CD8-positive, alpha-beta memory T cell (primary cell): Measurements from ENCODE around the gene CLEC2L. TPM values are rescaled to one million over a fixed set of nuclear protein-coding genes. Genes with fewer than 3 reads are reported as not detected.

Source experiments
- CTCF ChIA-PET: fragments of 350-600 bp; sonication (Branson Sonifier 250); formaldehyde crosslinking; loops from one replicate; lab custom pipeline; 2021; ENCODE audit warnings: antibody characterized with exemption; lab: Charles Lee
- POLR2A ChIA-PET: fragments of 350-600 bp; sonication (Branson Sonifier 250); formaldehyde crosslinking; loops from one replicate; lab custom pipeline; 2021; ENCODE audit warnings: antibody characterized with exemption; lab: Charles Lee
- DNase-seq, 5 donors: peaks; one replicate each; pipeline versions ENCODE4 v3.0.0 to v3.0.0-alpha.2; 2020 to 2022; ENCODE audit warnings: mixed read lengths in 1 of 5
- H3K27ac ChIP-seq: one replicate; pipeline ENCODE4 v1.7.0; 2013; ENCODE audit warnings: low read depth, mild to moderate bottlenecking, low read length, moderate library complexity
- H3K27me3 ChIP-seq: 2 replicates; pipeline ENCODE4 v1.7.0; 2013; ENCODE audit warnings: low read length, mild to moderate bottlenecking; ENCODE audit not compliant: insufficient read depth, poor library complexity, severe bottlenecking
- H3K36me3 ChIP-seq: 2 replicates; pipeline ENCODE4 v1.7.0; 2013; ENCODE audit warnings: mild to moderate bottlenecking, low read length, moderate library complexity; ENCODE audit not compliant: insufficient read depth
- H3K4me1 ChIP-seq: 2 replicates; pipeline ENCODE4 v1.7.0; 2013; ENCODE audit warnings: mild to moderate bottlenecking, low read length, moderate library complexity; ENCODE audit not compliant: insufficient read depth
- H3K4me3 ChIP-seq: 2 replicates; pipeline ENCODE4 v1.7.0; 2013; ENCODE audit warnings: mild to moderate bottlenecking, low read length
- H3K9me3 ChIP-seq: 2 replicates; pipeline ENCODE4 v1.7.0; 2013; ENCODE audit warnings: mild to moderate bottlenecking, low read length
- H3K27ac Mint-ChIP-seq, 8 donors: one replicate each; pipeline ENCODE4 v1.8.0; 2020 to 2021; ENCODE audit warnings: mixed read lengths in 8 of 8, mild to moderate bottlenecking in 6 of 8, inconsistent platforms in 3 of 8, moderate library complexity in 3 of 8
- H3K27me3 Mint-ChIP-seq, 2 donors: one replicate each; pipeline ENCODE4 v1.8.0; 2020 to 2021; ENCODE audit warnings: mixed read lengths in 2 of 2, mild to moderate bottlenecking in 1 of 2, moderate library complexity in 1 of 2
- H3K36me3 Mint-ChIP-seq, 3 donors: one replicate each; pipeline ENCODE4 v1.8.0; 2020 to 2021; ENCODE audit warnings: mixed read lengths in 3 of 3, inconsistent platforms in 1 of 3, mild to moderate bottlenecking in 1 of 3
- H3K4me1 Mint-ChIP-seq, 3 donors: one replicate each; pipeline ENCODE4 v1.8.0; 2020 to 2021; ENCODE audit warnings: mixed read lengths in 3 of 3, inconsistent platforms in 1 of 3, mild to moderate bottlenecking in 1 of 3
- H3K4me3 Mint-ChIP-seq, 7 donors: one replicate each; pipeline ENCODE4 v1.8.0; 2020 to 2021; ENCODE audit warnings: mixed read lengths in 7 of 7, mild to moderate bottlenecking in 6 of 7, moderate library complexity in 4 of 7, inconsistent platforms in 2 of 7
- H3K9me3 Mint-ChIP-seq, 5 donors: one replicate each; pipeline ENCODE4 v1.8.0; 2020 to 2022; ENCODE audit warnings: mixed read lengths in 5 of 5, mild to moderate bottlenecking in 3 of 5, moderate library complexity in 2 of 5, inconsistent platforms in 1 of 5
- polyA plus RNA-seq: library from polyadenylated mRNA; unstranded; fragments of 300-500 nt; fragmentation: Illumina TruSeq; gene quantifications from one replicate; pipeline ENCODE4 v1.2.3, GENCODE V29; 2021
- total RNA-seq, 2 experiments: library from RNA; stranded (reverse); gene quantifications; one replicate each; pipeline ENCODE4 v1.2.3, GENCODE V29; 2021

CLEC2L gene
- total and polyA plus RNA-seq, 3 experiments from 2014 or later: not detected

GRCh38 chr7:139585042-139585441 is 61.6 kb downstream of the CLEC2L start:
- Histone ChIP-seq H3K4me3 (no peak overlapping the region), H3K36me3 (peaks cover 18% of the 10 kb centered on the region), H3K27ac (no peak overlapping the region), H3K27me3 (no peaks in the 10 kb centered on the region), H3K9me3 (no peaks in the 10 kb centered on the region), H3K4me1 (no peaks in the 10 kb centered on the region)
- Mint-ChIP-seq H3K4me3 (no peak overlapping the region), H3K27ac (no peak overlapping the region), H3K36me3 (peaks cover 8 to 79% (median 11%) of the 10 kb centered on the region in 3 donors), H3K27me3 (no peaks in the 10 kb centered on the region), H3K4me1 (peaks cover 3 to 6% (median 5%) of the 10 kb centered on the region in 3 donors), H3K9me3 (no peaks in the 10 kb centered on the region)
- DNase-seq: no peak
- POLR2A ChIA-PET: no interaction called here
- CTCF ChIA-PET: interaction anchor here (1.0 to 1.5 kb wide), 2 partner anchors 19 to 76 kb away, joined by 3 read pairs; no protein-coding TSS in a partner anchor

- Histone ChIP-seq H3K27ac (no peak overlapping the region), H3K9me3 (no peaks in the 10 kb centered on the region), H3K36me3 (peaks cover 17% of the 10 kb centered on the region), H3K4me1 (no peaks in the 10 kb centered on the region), H3K4me3 (no peak overlapping the region), H3K27me3 (no peaks in the 10 kb centered on the region)
- Mint-ChIP-seq H3K9me3 (no peaks in the 10 kb centered on the region), H3K27me3 (no peaks in the 10 kb centered on the region), H3K4me3 (no peak overlapping the region), H3K36me3 (peaks cover 10 to 75% (median 11%) of the 10 kb centered on the region in 3 donors), H3K27ac (no peak overlapping the region), H3K4me1 (peaks cover 3 to 6% (median 5%) of the 10 kb centered on the region in 3 donors)
- ChIA-PET POLR2A (no interaction called here), CTCF (no interaction called here)
- no peak for DNase-seq
Measured at GRCh38 chr7:139586286-139586685, 62.8 kb downstream of the CLEC2L start.

- H3K4me3 Mint-ChIP-seq: no peak overlapping the region
- no peak for DNase-seq
- Histone ChIP-seq H3K27ac (no peak overlapping the region), H3K9me3 (no peaks in the 10 kb centered on the region), H3K27me3 (no peaks in the 10 kb centered on the region), H3K36me3 (peaks cover 20% of the 10 kb centered on the region), H3K4me1 (no peaks in the 10 kb centered on the region), H3K4me3 (no peak overlapping the region)
- no peaks in the 10 kb centered on the region for H3K27me3 Mint-ChIP-seq
- ChIA-PET CTCF (interaction anchor here (2.9 kb wide), 1 partner anchor 18 kb away, joined by 6 read pairs; no protein-coding TSS in a partner anchor), POLR2A (no interaction called here)
- no peak overlapping the region for H3K27ac Mint-ChIP-seq
- peaks cover 3 to 6% (median 5%) of the 10 kb centered on the region in 3 donors for H3K4me1 Mint-ChIP-seq
- peaks cover 11 to 75% (median 13%) of the 10 kb centered on the region in 3 donors for H3K36me3 Mint-ChIP-seq
- no peaks in the 10 kb centered on the region for H3K9me3 Mint-ChIP-seq
Measured at GRCh38 chr7:139587535-139587934, 64.0 kb downstream of the CLEC2L start.

GRCh38 chr7:139588632-139589031 is 65.1 kb downstream of the CLEC2L start:
- Histone ChIP-seq H3K36me3 (peaks cover 21% of the 10 kb centered on the region), H3K4me1 (no peaks in the 10 kb centered on the region), H3K4me3 (no peak overlapping the region), H3K27me3 (no peaks in the 10 kb centered on the region), H3K9me3 (no peaks in the 10 kb centered on the region), H3K27ac (no peak overlapping the region)
- Mint-ChIP-seq H3K4me1 (peaks cover 0 to 3% (median 0%) of the 10 kb centered on the region in 3 donors), H3K27me3 (no peaks in the 10 kb centered on the region), H3K4me3 (no peak overlapping the region), H3K36me3 (peaks cover 11 to 74% (median 16%) of the 10 kb centered on the region in 3 donors), H3K27ac (peak overlapping the region in 1 of 8 donors; percentile 50), H3K9me3 (no peaks in the 10 kb centered on the region)
- DNase-seq: no peak
- ChIA-PET POLR2A (no interaction called here), CTCF (interaction anchor here (1.0 to 2.9 kb wide), 2 partner anchors 17 to 158 kb away, joined by 3 to 6 read pairs; no protein-coding TSS in a partner anchor)

GRCh38 chr7:139589474-139589873 is 66.0 kb downstream of the CLEC2L start:
- CTCF ChIA-PET: interaction anchor here (0.9 to 2.9 kb wide), 3 partner anchors 16 to 158 kb away, joined by 3 to 6 read pairs (median 3); no protein-coding TSS in a partner anchor
- H3K4me3 ChIP-seq: no peak overlapping the region
- no peaks in the 10 kb centered on the region for H3K9me3 ChIP-seq
- no peaks in the 10 kb centered on the region for H3K27me3 ChIP-seq
- no peak for DNase-seq
- peak overlapping the region in 1 of 8 donors; percentile 34 for H3K27ac Mint-ChIP-seq
- no peaks in the 10 kb centered on the region for H3K27me3 Mint-ChIP-seq
- no peaks in the 10 kb centered on the region for H3K4me1 Mint-ChIP-seq
- peaks cover 23% of the 10 kb centered on the region for H3K36me3 ChIP-seq
- H3K27ac ChIP-seq: no peak overlapping the region
- POLR2A ChIA-PET: interaction anchor here (0.7 kb wide), 1 partner anchor 38 kb away, joined by 3 read pairs; no protein-coding TSS in a partner anchor
- no peak overlapping the region for H3K4me3 Mint-ChIP-seq
- peaks cover 16 to 76% (median 22%) of the 10 kb centered on the region in 3 donors for H3K36me3 Mint-ChIP-seq
- H3K9me3 Mint-ChIP-seq: no peaks in the 10 kb centered on the region
- H3K4me1 ChIP-seq: no peaks in the 10 kb centered on the region

GRCh38 chr7:139591550-139592195 is 68.2 kb downstream of the CLEC2L start:
- Mint-ChIP-seq H3K4me3 (no peak overlapping the region), H3K27ac (no peak overlapping the region), H3K27me3 (no peaks in the 10 kb centered on the region), H3K9me3 (no peaks in the 10 kb centered on the region), H3K36me3 (peaks cover 14 to 81% (median 23%) of the 10 kb centered on the region in 3 donors), H3K4me1 (no peaks in the 10 kb centered on the region)
- H3K4me3 ChIP-seq: no peak overlapping the region
- no peaks in the 10 kb centered on the region for H3K27me3 ChIP-seq
- no peaks in the 10 kb centered on the region for H3K9me3 ChIP-seq
- no peaks in the 10 kb centered on the region for H3K4me1 ChIP-seq
- DNase-seq: no peak
- H3K27ac ChIP-seq: no peak overlapping the region
- H3K36me3 ChIP-seq: peaks cover 29% of the 10 kb centered on the region
- CTCF ChIA-PET: no interaction called here
- POLR2A ChIA-PET: no interaction called here

- no peak overlapping the region for H3K27ac Mint-ChIP-seq
- H3K27me3 Mint-ChIP-seq: no peaks in the 10 kb centered on the region
- H3K4me3 ChIP-seq: no peak overlapping the region
- ChIA-PET POLR2A (no interaction called here), CTCF (interaction anchor here (1.3 kb wide), 1 partner anchor 9 kb away, joined by 5 read pairs; no protein-coding TSS in a partner anchor)
- H3K4me1 Mint-ChIP-seq: no peaks in the 10 kb centered on the region
- H3K36me3 ChIP-seq: peaks cover 35% of the 10 kb centered on the region
- no peaks in the 10 kb centered on the region for H3K4me1 ChIP-seq
- H3K9me3 Mint-ChIP-seq: no peaks in the 10 kb centered on the region
- H3K27ac ChIP-seq: no peak overlapping the region
- H3K27me3 ChIP-seq: no peaks in the 10 kb centered on the region
- DNase-seq: no peak
- peaks cover 11 to 84% (median 23%) of the 10 kb centered on the region in 3 donors for H3K36me3 Mint-ChIP-seq
- H3K4me3 Mint-ChIP-seq: no peak overlapping the region
- no peaks in the 10 kb centered on the region for H3K9me3 ChIP-seq
Measured at GRCh38 chr7:139592801-139593461, 69.4 kb downstream of the CLEC2L start.

GRCh38 chr7:139594090-139594489 is 70.6 kb downstream of the CLEC2L start:
- Mint-ChIP-seq H3K4me3 (no peak overlapping the region), H3K27me3 (no peaks in the 10 kb centered on the region), H3K4me1 (no peaks in the 10 kb centered on the region), H3K27ac (no peak overlapping the region), H3K9me3 (no peaks in the 10 kb centered on the region), H3K36me3 (peaks cover 12 to 87% (median 24%) of the 10 kb centered on the region in 3 donors)
- Histone ChIP-seq H3K27me3 (no peaks in the 10 kb centered on the region), H3K4me3 (no peak overlapping the region), H3K4me1 (no peaks in the 10 kb centered on the region), H3K9me3 (no peaks in the 10 kb centered on the region), H3K36me3 (peaks cover 37% of the 10 kb centered on the region), H3K27ac (no peak overlapping the region)
- no peak for DNase-seq
- CTCF ChIA-PET: interaction anchor here (1.3 kb wide), 1 partner anchor 8 kb away, joined by 5 read pairs; no protein-coding TSS in a partner anchor
- POLR2A ChIA-PET: interaction anchor here (0.6 kb wide), 1 partner anchor 11 kb away, joined by 3 read pairs; no protein-coding TSS in a partner anchor
